SIG-M5 treated with dmso at 0.1 percent for 504 hours (cell line): ENCODE results near the gene ISL2.

Experiments
- DNase-seq: peaks from one replicate; lab custom pipeline; 2025; ENCODE audit not compliant: unreplicated experiment; lab: John Stamatoyannopoulos, UW

The ISL2 gene

DNA sequence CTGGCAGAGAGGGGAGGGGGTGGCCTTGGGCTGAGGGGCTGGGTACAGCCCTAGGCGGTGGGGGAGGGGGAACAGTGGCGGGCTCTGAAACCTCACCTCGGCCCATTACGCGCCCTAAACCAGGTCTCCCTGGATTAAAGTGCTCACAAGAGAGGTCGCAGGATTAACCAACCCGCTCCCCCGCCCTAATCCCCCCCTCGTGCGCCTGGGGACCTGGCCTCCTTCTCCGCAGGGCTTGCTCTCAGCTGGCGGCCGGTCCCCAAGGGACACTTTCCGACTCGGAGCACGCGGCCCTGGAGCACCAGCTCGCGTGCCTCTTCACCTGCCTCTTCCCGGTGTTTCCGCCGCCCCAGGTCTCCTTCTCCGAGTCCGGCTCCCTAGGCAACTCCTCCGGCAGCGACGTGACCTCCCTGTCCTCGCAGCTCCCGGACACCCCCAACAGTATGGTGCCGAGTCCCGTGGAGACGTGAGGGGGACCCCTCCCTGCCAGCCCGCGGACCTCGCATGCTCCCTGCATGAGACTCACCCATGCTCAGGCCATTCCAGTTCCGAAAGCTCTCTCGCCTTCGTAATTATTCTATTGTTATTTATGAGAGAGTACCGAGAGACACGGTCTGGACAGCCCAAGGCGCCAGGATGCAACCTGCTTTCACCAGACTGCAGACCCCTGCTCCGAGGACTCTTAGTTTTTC lies 4.9 kb downstream of the ISL2 start:
- DNase-seq, result no peak

DNA sequence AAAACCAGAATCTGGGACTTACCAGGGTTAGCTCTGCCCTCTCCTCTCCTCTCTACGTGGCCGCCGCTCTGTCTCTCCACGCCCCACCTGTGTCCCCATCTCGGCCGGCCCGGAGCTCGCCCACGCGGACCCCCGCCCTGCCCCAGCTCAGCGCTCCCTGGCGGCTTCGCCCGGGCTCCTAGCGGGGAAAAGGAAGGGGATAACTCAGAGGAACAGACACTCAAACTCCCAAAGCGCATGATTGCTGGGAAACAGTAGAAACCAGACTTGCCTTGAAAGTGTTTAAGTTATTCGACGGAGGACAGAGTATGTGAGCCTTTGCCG lies 5.4 kb downstream of the ISL2 start:
- no peak for DNase-seq

DNA sequence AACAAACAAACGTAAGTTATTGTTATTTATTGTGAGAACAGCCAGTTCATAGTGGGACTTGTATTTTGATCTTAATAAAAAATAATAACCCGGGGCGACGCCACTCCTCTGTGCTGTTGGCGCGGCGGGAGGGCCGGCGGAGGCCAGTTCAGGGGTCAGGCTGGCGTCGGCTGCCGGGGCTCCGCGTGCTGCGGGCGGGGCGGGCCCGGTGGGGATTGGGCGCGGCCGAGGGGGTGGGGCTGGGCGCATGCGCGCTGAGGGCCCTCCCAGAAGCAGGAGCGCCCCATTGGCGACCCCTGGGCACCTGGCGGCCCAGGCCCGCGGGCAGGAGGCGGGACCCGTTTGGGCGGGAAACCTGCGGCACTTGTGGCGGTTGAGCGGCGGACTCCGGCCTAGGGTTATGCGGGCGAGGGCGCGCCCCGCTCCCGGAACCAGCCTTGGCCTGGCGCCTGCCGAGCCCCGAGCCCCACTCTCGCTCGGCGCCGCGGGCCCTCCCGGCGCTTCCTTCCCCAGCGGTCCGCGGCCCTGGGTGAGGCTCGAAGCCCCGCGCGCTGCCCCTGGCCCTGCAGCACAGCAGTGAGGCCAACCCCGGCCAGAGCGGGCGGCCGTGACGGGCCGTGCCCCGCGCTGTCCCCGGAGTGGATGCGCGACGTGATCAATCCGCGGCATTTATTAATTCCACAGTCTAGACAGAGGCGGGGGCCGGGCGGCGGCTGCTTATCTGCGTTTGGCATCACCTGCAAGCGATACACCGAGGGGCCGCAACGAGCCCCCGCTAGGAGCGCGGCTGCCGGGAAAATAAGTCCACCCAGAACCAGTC lies 6.0 kb downstream of the ISL2 start:
- no peak for DNase-seq

DNA sequence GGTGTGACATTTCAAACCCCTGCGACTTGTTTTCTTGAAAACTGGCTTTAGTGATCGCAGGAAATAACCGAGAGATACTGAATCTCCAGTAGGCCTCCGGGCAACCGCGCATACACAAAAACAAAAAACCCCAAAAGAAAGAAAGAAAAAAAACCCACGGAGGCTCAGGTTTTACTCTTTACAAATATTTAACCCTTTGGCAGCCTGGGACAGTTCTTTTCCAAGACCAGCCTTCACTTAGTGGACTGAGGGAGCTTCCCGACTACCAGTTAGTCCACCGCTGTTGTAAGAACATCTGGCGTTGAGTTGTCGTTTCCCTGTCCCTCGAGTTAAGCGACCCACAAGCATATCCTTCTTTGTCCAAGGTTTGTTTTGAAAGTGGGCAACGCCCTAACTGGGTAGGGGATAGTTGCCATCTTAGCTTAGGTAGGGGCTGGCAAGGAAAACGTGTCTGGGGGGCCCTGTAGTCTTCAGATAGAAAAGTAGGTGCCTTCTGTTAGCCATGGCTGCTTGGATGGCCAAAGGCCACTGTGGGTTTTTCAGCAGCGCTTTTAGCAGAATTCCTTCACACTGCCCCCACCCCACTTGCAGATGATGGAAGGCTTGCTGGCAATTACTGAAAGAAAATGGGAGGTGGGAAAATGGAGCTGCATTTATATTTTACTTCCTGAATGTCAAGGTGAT lies 6.9 kb downstream of the ISL2 start:
- DNase-seq, result no peak

DNA sequence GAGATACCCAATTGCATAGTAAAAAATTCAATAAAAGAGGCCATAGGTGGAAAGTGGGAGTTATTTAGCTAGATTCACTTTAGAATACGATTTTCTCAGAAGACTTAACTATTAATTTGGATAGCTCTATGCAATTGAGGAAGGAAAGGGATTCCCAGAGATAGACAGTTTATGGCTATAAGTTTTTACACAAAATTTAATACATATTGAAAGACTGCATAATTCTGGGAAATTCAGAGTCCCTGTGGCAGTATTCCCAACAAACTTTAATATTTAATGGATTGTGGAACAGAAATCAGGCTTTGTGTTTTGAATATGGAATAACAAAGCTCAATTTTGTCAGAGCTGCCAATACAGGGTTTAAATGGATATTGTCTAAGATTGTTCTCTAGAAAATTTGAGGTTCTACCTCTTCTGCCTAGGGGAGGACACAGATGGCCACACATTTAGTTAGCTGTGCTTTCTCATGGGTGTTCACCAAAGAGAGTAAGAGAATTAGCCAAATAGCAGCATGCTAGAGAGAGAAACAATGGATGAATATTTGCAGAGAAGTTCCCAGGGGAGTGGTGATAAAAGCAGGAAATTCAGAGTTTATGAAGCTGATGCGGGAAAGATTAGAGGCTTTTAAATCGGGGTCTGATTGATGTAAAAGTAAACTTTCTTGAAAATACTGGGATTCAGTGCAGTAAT lies 8.5 kb downstream of the ISL2 start:
- no peak for DNase-seq

DNA sequence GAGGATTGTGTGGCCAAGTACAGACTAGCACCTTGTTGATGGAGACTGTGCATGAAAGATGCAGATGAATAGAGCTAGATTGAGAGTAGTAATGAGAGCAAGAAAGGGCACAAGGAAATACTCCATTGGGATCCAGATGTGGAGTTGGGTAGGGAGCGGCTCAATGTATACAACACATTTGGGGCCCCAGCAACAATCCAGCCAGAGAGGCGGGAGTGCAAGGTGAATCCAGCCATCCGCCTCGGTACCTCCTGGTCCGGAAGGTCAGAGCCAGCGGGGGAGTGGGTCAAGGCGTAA lies 9.0 kb downstream of the ISL2 start:
- no peak for DNase-seq

DNA sequence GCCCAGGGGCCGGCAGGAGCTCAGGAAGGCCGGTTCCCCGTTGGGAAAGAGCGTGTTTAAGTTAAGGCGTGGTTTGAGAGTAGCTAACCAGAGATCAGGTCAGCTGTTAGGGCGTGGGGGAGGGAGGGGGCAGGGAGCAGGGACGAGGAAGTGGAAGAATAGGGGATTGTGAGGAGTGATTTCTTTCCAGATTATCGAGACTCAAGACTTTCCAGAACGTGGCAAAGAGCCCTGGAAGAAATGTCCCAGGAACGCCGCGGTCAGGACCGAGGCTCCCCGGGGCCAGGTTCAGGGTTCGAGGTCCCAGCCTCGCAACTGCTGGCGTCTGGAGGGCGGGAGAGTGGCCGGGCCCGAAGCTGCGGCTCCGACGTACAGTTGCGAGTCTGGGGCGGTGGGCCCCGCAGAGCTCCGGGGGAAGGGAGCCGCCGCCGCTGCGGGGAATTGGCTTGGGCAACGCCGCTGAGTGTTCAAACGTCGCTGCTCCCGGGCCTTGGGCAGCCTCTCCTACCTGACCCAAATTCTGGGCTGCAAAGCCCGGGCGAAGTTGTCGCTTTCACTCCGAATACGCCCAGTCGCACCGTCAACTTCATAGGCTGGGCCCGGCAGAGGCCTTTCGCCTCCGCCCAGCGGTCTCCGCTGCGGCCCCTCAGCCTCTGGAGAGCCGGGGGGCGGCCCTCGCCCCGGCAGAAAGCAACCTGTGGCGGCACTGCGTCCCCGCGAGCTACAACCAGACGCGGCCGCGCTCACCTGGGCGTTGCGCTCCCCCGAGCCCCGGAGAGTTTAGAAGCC lies 9.5 kb downstream of the ISL2 start:
- DNase-seq, result no peak

DNA sequence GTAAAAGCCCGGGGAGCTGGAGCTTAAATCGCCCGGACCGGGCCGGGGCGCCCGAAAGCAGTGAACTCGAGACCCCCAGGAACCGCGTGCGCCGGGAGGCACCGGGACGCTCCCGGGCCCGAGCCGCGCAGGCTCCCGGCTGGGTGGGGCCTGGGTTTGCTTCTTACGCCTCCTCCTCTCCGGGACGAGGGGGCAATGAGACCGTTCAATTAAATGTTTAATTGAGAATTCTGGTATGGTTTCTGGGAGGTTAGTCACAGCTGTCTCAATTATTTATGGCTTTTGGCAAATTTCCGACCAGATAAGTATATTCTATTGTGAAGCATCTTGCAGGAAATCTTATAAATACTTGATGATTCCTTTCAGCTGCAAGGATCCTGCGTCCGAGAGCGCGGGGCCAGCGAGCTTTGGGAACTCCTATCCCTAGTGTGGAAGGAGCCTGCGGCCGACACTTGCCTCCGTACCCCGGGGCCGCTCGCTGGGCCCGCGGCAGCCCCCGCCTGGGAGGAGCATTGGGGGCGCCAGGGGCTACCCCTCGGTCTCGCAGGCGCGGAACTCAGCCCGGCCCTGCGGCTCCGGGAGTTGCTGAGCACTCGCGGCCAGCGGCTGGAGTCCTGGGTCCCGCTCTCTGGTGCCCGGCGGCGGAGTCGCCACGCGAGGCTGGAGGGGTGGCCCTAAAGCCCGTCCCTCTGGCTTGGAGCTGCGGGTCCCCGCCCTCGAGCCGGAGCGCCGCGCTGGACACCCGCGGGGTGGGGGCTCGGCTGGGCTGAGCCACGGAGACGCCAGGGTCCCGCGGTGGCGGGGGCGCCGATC lies 10.3 kb downstream of the ISL2 start:
- DNase-seq, result no peak

DNA sequence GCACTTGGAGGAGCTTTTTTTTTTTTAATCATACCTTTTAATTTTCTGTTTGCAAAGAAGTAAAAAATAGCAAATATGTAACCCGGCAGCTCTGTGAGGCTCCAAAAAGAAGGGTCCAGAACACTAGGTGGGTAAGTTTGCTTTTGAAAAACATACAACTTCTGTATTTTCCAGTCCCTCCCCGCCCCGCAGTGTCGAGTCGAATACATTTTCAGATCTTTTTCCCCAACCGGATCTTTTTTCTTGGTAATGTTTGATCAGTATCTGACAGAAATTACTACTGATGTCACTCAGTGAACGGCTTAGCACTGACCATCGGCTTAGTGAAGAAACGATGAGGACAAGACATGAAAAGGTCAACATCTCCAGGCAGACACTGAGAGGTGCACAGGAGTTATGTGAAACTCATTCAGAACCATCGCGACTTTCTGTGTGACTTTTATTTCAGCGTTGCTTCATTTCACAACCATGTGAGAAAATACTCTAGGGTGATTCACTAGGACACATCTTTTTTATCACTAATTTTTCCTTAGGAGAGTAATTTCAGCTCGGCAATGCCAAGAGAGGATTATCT lies 11.0 kb downstream of the ISL2 start:
- no peak for DNase-seq

DNA sequence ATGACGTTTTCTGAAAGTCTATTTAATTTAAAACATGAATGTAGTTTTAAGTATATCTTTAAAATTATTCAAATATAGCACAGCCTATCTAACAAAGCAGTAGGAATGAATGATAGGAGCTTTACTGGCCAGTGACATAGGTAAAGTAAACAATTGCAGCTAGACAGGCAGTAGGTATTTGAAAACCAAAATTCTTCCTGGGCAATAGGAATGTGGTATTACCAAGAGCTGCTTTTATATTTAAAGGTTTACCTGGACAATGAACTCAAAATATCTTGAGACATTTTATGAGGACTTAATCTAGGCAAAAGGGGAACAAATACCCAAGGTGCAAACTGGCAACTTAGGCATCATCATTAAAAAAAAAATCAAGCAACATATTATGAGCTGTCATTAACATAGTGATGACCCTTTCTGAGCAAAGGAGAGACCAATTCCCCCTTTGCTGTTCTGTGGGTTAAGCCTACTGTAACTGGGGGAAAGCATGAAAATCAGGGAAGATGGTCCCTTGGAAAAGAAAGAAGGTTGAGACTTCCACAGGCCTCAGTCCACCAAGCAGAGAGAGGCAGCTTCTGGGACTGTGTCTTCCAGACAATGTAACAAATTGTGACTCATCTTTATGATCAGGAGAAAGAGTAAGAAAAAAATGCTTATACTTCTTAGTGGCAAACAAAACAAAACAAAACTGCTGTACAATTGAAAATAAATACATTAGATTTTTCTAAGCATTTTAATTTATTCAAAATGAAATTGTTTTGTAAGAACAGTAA lies 12.9 kb downstream of the ISL2 start:
- DNase-seq, result no peak

DNA sequence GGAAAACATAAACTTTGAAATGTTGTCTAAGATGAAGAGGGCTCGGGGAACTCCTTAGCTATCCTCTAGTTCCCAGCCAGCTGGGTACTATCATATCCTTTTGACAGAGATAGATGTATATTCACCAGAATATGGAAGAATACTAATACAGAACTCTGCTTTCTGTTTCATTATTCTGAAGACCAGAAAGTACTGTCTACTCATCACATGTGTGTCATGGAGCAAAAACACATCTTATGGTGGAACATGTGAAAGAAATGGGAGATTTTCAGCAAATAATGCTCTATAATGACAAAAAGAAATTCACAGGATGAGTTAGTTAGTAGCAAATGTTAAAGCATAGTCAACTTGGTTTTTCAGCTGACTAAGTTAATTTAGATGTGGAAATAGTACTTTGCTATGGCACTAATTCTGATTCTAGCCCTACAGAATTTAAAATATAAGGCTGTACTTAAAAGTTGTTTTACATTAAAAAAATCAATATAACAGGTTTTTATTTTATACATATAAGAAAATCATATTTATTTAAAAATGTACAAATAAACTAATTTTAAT lies 16.5 kb downstream of the ISL2 start:
- DNase-seq, result no peak

DNA sequence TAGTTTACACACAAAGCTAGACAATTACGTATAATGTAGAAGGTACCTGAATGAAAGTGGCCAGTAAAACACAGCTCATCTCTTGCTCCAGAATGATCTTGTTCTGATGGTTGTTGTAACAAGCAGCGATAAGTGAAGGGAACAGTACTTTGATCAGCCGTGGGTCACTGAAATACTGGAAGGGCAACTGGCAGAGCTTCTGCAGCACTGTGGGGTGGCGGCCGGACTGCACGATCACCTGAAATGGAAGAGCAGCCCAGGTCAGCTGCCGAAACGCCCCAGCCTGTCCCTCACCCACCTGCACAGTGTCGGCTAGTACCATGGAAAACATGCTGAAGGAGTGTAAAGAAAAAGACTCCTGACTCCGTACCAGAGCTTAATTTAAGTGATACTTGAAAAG lies 17.3 kb downstream of the ISL2 start:
- DNase-seq, result no peak

DNA sequence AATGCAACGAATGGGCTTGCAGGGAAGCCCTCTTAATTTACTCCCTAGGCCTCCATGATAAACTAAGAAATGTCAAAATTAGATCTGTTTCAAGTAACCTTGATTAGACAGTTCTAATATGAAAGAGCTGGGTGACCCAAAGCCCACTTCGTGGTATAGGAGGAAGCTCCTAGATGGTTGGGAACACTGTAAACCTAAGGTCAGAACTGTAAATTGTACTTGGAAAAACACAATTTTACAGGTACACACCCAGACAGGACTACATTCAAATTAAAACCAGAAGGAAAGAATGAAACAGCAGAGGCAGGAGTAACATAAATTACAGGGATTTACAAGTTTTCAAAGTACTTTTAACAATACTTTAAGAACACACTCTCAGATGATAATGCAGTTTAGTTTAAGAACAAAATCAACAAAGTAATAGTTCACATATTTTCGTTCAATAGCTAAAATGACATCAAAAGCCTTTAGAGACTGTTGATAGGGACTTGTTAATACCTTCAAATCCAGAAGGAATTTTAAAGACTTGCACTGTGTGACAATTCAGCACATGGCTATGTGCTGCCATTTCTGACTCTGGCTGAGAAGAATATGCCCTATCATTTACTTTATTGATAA lies 18.4 kb downstream of the ISL2 start:
- no peak for DNase-seq

DNA sequence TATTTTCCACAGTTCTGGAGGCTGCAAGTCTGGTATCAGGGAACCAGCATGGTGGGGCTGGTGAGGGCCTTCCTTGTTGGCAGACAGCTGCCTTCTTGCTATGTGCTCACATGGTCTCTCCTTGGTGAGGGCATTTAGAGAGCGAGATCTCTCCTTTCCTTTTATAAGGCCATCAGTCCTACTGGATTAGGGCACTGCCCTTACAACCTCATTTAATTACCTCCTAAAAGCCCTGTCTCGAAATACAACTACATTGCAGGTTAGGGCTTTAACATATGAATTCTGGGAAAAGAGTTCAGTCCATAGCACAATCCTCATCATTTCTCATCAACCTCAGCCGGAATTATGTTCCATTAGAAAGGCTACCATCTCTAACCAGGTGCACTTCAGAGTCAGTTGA lies 21.9 kb downstream of the ISL2 start:
- no peak for DNase-seq

DNA sequence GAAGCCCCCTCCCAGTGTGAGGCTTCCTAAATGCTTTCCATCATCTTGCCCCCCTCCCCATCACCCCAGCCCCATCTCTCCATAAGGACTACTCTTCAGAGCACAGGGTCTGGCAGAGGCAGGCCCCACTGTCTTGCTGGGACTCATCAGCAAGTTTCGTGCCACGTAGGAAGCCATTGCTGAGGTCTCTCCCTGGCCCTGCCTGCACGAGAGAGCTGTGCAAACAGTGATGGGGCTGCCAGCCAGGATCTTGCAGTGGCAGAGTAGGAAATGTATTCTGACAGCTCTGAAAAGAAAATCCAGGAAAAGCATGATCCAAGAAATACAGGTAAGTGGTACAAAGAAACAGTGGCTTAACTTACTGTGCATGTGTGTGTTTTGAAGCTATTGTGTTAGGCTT lies 22.6 kb downstream of the ISL2 start:
- DNase-seq, result no peak

DNA sequence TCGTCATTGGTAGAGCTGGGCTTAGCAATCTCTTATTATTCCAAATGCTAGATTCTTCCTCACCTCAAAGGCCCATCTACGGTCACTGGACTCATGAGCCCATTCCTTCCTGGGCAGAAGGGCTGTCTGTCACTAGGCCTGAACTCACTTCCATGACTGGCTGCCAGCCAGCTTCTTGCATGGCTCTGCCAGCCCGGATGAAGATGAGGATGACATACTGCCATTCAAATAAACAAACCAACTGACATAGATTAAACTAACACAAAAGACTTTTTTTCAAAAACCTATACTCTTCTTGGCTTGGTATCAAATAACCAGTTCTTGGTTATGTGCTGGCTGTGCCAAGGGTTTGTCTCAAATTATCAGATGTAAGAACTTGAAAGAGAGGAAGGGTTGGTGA lies 23.8 kb downstream of the ISL2 start:
- no peak for DNase-seq

DNA sequence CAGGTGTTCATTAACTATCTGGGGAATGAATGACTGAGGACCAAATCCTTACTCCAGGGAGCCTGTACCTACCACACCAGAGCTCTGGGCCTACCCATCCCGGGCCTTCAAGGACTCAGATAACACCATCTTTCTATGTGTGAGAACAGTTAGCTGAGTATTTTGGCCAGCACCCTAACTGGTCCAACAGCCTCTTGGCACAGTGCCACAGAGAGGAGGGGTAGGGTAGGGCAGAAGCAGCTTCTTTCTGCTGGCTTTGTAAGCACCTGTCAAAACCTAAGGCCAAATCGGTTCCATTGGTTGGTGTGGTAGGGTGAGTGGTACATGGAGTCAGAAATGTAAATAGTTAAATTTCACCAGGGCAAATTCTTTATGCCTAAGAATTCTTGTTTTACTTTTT lies 26.7 kb downstream of the ISL2 start:
- no peak for DNase-seq

DNA sequence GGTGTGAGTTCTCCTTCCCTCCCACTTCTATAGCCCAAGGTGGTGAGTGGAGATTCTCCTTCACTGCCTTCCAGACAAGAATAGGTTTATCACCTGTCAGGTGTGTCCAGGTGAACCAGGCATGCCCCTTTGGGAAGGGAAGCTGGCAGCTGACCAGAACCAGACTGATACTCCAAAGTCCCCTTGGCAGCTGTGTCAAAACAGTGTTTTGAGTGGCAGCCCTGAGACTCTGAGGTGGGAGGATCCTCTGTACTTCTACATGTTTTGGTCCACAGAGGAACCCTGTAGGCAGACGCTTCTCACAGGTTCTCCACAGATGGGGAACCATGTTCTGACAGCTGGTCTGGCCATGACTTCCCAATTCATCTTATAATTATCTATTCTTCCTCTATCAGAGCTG lies 30.1 kb downstream of the ISL2 start:
- no peak for DNase-seq
